Measurements from ENCODE around the gene TEX28.

DNA sequence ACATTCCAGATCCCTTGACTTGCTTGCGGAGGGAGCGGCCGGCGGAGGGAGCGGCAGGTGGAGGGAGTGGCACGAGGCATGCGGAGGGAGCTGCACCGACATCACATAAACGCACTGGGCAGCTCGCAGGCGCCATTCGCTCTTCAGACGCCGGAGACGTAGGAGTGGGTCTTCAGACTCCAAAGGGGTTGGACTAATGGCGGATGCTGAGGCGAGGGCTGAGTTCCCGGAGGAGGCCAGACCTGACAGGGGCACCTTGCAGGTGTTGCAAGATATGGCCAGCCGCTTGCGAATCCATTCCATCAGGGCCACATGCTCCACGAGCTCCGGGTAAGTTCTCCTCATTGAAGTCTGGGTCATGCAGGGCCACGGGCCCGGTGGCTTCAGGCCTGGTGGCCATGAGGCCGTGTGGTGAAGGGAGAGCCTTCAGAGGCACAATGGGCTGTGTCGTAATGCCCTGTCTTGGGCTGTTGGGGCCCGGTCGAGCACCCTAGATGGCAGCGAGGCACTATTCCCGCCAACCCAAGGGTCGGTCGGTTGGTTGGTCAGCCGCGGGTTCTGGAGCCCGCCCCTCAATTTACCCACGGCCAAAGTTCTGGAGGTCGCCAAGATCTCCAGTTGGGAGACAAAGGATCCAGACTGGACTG is 863 bp upstream of the TEX28 start, which contains the start of gene TKTL1:
- no peak for TF ChIP-seq CTCF (conservative IDR thresholded peaks at IDR 0.05)
- TF ChIP-seq EZH2 (IDR thresholded peaks at IDR 0.05; ENCODE audit: low read depth): no peak
